CD1c-positive myeloid dendritic cell (primary cell): Measurements from ENCODE around the gene SYNGR1.
A peak's percentile ranks its signal among the peaks of the same experiment; 100 is the strongest.

Experiments
- DNase-seq: peaks from one replicate; pipeline ENCODE4 v3.0.0-alpha.2; 2016; ENCODE audit errors: extremely low spot score

SYNGR1 gene

GRCh38 chr22:39349967-39350726, at the start of gene SYNGR1:
Gene SYNGR1, plus strand, starts transcription at chr22:39349991. Its CDS starts 20 bp downstream, at chr22:39350011.
- DNase-seq = peak; percentile 5

GRCh38 chr22:39300186-39300830, 49.5 kb upstream of the SYNGR1 start:
- DNase-seq = peak; percentile 96

DNA sequence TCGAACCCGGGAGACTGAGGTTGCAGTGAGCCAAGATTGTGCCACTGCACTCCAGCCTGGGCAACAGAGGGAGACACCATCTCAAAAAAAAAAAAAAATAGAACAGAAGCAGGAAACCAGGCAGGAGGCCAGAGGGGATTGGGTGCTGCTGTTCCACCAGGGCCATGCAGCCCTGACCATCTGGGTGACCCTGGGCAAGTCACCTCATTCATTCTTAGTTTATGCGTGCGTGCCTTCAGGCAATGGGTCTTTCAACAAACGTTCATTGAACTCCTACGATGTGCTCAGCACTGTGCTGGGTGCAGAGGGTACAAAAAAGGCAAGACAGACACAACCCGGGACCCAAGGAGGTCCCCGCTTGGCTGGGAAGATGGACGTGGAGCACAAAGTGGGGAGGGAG, 48.7 kb upstream of the SYNGR1 start:
- DNase-seq = no peak

DNA sequence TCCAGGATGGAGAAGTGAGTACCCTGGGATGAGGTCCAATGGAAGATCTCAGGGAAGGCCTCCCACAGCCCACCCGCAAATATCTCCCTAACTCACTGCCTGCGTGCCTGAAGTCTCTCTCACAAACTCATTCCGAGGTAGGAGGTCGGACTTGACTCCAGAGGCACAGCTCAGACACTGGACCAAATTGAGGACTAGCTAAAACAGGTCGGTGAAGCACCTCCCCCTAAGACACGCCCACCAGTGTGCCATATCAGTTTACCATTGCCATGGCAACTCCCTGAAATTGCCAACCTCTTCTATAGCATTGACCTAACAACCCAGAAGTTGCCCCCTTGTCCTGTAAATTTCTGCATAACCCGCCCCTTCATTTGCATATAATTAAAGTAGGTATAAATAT, 47.9 kb upstream of the SYNGR1 start:
- no peak for DNase-seq

DNA sequence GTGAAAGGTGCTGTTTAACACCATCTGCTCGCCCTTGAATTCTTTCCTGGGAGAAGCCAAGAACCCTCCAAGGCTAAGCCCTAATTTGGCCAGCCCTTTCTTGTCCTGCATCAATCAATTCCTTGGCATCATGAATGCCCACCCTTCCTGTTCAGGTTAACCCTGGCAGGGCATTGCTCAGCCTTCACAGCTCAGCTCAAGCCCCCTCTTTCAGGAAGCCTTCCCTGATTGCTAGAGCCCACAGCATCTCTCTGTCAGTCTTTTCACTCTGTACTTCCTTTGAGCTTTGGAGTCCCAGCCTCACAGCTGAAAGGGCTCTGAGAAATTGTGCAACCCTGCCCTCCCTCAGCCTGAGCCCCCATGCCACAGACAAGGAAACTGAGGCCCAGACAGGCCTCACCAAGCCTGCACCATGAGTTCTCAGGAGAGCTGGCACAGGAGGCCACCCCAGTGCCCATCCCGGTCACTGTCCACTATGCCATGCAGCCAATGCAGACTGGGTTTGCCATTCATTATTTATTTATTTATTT, 47.3 kb upstream of the SYNGR1 start:
- no peak for DNase-seq

- DNase-seq = no peak
Observed at GRCh38 chr22:39303358-39303757, 46.4 kb upstream of the SYNGR1 start.

- DNase-seq = no peak
Observed at GRCh38 chr22:39303892-39304671, 45.7 kb upstream of the SYNGR1 start.

GRCh38 chr22:39306456-39307361, 43.1 kb upstream of the SYNGR1 start:
- DNase-seq = peak; percentile 45

- peak; percentile 92 for DNase-seq
Observed at GRCh38 chr22:39308614-39309363, 41.0 kb upstream of the SYNGR1 start.

GRCh38 chr22:39309364-39309861, 40.4 kb upstream of the SYNGR1 start:
- DNase-seq = no peak

GRCh38 chr22:39309881-39310714, 39.7 kb upstream of the SYNGR1 start:
- DNase-seq = peak; percentile 54

DNA sequence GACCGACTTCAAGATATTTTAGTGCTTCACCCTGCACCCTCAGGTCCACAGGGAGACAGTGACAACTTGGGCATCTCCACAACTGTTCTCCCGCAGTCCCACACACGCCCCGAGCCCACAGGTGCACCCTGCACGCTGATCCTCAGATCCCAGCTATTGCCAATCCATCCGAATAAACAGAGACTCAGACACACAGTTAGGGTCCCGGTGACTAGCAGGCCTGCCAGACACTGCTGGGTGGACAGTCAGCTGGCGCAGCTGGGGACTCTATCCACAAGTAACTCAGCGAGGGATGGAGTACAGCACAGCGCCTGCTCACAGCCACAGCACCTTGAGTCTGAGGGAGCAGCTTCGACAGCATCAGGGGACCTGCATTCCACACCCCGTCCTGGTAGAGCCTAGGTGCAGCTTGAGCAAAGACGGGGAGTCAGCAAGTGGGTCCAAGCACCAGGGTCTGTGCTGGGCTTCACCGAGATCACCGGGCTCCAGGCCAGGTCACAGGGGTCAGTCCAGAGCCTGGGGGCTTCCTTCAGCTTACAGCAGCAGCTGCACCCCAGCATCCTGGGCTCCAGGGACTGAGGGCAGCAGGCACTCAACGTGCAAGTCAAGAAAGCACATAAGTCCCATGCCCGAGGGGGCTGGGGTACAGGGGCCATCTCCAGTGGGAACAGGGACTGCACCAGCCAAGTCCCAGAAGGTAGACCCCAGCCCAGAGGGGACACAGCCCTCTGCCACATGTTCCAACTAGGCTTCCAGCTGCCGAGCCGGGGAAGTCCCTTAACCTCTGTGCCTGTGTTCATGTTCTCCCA, 38.0 kb upstream of the SYNGR1 start:
- no peak for DNase-seq

- DNase-seq = no peak
Observed at GRCh38 chr22:39312410-39312809, 37.4 kb upstream of the SYNGR1 start.

- no peak for DNase-seq
Observed at GRCh38 chr22:39313258-39314001, 36.4 kb upstream of the SYNGR1 start.

DNA sequence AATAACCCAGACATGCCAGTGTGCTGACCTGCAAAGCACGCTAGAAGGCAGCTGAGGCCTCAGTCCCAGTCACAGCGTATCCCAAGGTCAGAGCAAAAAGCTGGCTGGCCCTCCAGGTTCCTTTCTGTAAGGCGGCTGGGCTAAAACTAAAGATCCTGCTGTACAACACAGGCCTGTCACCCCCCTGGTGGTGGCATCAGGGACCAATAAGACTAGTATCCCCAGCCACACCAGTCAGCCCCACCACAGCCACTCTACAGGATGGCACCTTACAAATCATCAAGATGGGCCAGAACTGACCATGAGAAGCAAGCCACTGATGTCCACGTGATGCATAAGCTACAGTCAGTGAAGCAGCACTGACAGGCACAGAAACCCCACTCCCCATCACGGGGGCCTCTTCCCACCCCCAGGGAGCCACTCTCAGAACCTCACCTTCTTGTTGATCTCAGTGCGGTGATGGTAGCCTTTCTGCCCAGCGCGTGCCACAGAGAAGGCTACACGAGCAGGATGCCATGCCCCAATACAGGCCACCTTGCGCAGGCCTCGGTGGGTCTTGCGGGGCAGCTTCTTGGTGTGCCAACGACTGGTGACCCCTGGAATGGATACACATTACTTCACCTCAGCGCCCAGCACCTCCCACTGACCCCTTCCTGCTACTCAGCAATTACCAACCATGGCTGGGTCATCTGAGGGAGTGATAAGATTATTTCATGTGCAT, 35.4 kb upstream of the SYNGR1 start:
- no peak for DNase-seq

DNA sequence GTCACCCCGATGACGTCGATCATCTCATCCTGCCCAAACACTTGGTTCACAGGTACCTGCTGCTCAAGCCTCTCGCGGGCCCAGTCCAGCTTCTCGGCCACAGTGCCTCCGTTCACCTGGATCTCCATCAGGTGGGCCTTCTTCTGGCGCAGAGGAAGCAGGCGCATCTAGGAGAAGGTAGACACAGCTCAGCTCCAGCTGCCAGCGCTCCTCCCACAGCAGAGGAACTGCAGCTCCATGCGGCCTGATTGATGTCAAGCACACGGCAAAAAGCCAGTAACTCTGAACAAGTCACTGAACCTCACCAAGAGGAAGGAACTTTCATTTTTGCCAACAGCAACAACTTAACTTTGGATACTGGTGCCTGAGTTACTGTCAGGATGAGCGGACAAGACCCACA, 34.4 kb upstream of the SYNGR1 start:
- DNase-seq = no peak

DNA sequence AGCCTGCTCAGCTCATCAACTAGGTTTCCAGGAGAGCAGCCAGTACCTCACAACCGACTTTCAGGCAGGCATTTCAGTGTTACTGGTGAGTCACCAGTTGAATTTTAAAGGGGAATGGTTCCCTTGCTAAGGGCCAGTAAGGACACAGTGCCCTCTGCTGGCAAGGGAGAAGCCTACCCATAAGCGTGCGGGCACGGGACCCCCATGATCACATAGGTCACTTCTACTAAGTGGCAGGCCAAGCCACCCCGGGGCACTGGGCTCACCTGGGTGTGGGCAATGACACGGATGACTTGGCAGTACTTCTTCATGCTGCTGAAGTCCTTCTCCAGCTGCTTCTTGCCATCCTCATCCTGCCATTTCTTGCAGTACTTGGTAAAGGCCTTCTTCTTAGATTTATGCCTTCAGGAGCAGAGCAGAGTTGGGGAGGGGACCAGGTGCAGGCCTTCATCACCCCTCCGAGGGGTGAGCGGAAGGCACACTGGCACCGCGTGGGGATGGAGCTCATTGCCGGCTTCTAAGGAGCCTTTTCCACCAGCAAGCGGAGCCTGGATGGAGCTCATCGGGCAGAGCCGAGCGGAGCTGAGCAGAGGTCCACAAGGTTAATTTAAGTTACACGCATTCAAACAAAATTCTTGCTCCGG, 33.2 kb upstream of the SYNGR1 start:
- DNase-seq = peak; percentile 90
